ENCODE measurements around the gene FAM168B. TPM values are rescaled to one million over a fixed set of nuclear protein-coding genes. Genes with fewer than 3 reads are reported as not detected.
A peak's percentile ranks its signal among the peaks of the same experiment; 100 is the strongest.

The FAM168B gene
- polyA plus RNA-seq, 1 donor (not counting 4 experiments of a cell fraction or from before 2014, with no cell fraction given): 50.8 TPM

DNA sequence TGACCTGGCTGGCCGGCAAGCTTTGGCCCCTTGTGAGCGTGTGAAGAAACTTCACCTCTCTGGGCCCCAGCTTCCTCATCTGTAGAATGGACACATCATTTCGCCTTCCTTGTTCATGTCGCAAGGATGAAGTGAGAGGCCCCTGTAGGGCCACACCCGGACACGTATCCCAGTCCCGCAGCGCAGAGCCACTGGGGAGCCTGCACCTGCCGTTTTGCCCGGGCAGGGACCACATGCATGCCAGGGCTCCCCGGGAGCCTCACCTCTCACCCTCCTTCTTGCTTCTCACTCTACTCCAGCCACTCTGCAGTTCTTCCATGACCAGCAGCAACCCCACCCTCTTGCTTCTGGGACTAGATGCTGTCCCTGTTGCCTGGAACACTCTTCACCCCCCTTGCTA lies 77.5 kb downstream of the FAM168B start:
- Histone ChIP-seq H4K20me1 (ENCODE audit: control insufficient read depth, extremely low read depth, insufficient read depth, low read length) (no peaks in the 10 kb centered on the region), H3K36me3 (ENCODE audit: control insufficient read depth in 2 of 2, extremely low read depth in 1 of 2, insufficient read depth in 2 of 2, low read length in 2 of 2) (no peaks in the 10 kb centered on the region), H2AFZ (ENCODE audit: control insufficient read depth, low read length) (no peak overlapping the region), H3K9me3 (ENCODE audit: control insufficient read depth, low read depth, low read length) (no peaks in the 10 kb centered on the region), H3K9me1 (ENCODE audit: control insufficient read depth, extremely low read depth, insufficient read depth, low read length) (no peaks in the 10 kb centered on the region), H3K9ac (ENCODE audit: control insufficient read depth, extremely low read depth, insufficient read depth, low read length) (no peak overlapping the region), H3K27me3 (ENCODE audit: control insufficient read depth, extremely low read depth, insufficient read depth, low read length) (no peaks in the 10 kb centered on the region), H3K4me2 (ENCODE audit: control insufficient read depth, extremely low read depth, insufficient read depth, low read depth, low read length) (no peak overlapping the region), H3K4me3 (ENCODE audit: control insufficient read depth in 2 of 3, extremely low read depth in 1 of 3, insufficient read depth in 2 of 3, low read depth in 1 of 3, low read length in 3 of 3) (no peak overlapping the region), H3K27ac (ENCODE audit: control insufficient read depth, insufficient read depth, low read length) (peak overlapping the region; percentile 96), H3K79me2 (ENCODE audit: control insufficient read depth, insufficient read depth, low read length) (no peaks in the 10 kb centered on the region), H3K4me1 (ENCODE audit: control insufficient read depth, extremely low read depth, insufficient read depth, low read length) (peaks cover 48% of the 10 kb centered on the region)
- TF ChIP-seq EZH2 (IDR thresholded peaks at IDR 0.05; ENCODE audit: low read length) (no peak), CTCF (optimal IDR thresholded peaks at IDR 0.05 in 1 of 3, IDR thresholded peaks at IDR 0.05 in 1 of 3, conservative IDR thresholded peaks at IDR 0.05 in 1 of 3; ENCODE audit: extremely low read depth in 1 of 3, insufficient read depth in 2 of 3, low read length in 3 of 3) (no peak)
- dilution Hi-C loops (cut with MboI; ENCODE audit: extremely low pct_ligation_motif_present, low sequenced_read_pairs): no loop called here
- FAIRE-seq (no peak), DNase-seq (ENCODE audit: low read depth, low spot score) (no peak)

DNA sequence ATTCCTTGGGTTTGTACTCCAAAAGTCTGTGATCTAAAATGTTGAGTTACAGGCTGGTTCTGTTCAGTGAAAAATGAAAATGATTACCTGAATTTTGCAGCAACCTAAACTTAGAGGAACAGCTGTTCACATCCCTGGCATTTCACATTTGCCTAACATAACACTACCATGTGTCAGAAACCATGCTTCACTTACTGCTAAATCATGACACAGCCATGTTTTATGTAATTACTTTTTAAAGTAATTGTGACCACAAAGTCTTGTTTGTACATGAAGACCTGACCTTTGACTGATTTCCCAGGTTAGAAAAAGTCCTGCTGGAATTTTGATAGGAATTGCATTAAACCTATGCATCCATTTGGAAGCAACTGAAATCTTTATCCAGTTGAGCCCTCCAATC lies 79.1 kb downstream of the FAM168B start:
- dilution Hi-C loops (cut with MboI; ENCODE audit: extremely low pct_ligation_motif_present, low sequenced_read_pairs): no loop called here
- H3K27ac ChIP-seq (ENCODE audit: control insufficient read depth, insufficient read depth, low read length): peak overlapping the region; percentile 49

More for the DNA sequence above, 79.1 kb downstream of the FAM168B start:
- no peaks in the 10 kb centered on the region for H3K36me3 ChIP-seq (ENCODE audit: control insufficient read depth in 2 of 2, extremely low read depth in 1 of 2, insufficient read depth in 2 of 2, low read length in 2 of 2)
- no peaks in the 10 kb centered on the region for H3K9me1 ChIP-seq (ENCODE audit: control insufficient read depth, extremely low read depth, insufficient read depth, low read length)
- H3K4me3 ChIP-seq (ENCODE audit: control insufficient read depth in 2 of 3, extremely low read depth in 1 of 3, insufficient read depth in 2 of 3, low read depth in 1 of 3, low read length in 3 of 3): peak overlapping the region in 1 of 3 experiments; percentile 16
- no peaks in the 10 kb centered on the region for H3K27me3 ChIP-seq (ENCODE audit: control insufficient read depth, extremely low read depth, insufficient read depth, low read length)
- H4K20me1 ChIP-seq (ENCODE audit: control insufficient read depth, extremely low read depth, insufficient read depth, low read length): no peaks in the 10 kb centered on the region
- TF ChIP-seq EZH2 (IDR thresholded peaks at IDR 0.05; ENCODE audit: low read length) (no peak), CTCF (optimal IDR thresholded peaks at IDR 0.05 in 1 of 3, IDR thresholded peaks at IDR 0.05 in 1 of 3, conservative IDR thresholded peaks at IDR 0.05 in 1 of 3; ENCODE audit: extremely low read depth in 1 of 3, insufficient read depth in 2 of 3, low read length in 3 of 3) (no peak)
- H2AFZ ChIP-seq (ENCODE audit: control insufficient read depth, low read length): no peak overlapping the region
- no peak overlapping the region for H3K9ac ChIP-seq (ENCODE audit: control insufficient read depth, extremely low read depth, insufficient read depth, low read length)
- peak overlapping the region; percentile 1 for H3K4me2 ChIP-seq (ENCODE audit: control insufficient read depth, extremely low read depth, insufficient read depth, low read depth, low read length)
- H3K4me1 ChIP-seq (ENCODE audit: control insufficient read depth, extremely low read depth, insufficient read depth, low read length): peaks cover 48% of the 10 kb centered on the region
- H3K79me2 ChIP-seq (ENCODE audit: control insufficient read depth, insufficient read depth, low read length): no peaks in the 10 kb centered on the region
- no peaks in the 10 kb centered on the region for H3K9me3 ChIP-seq (ENCODE audit: control insufficient read depth, low read depth, low read length)
- peak; percentile 94 for FAIRE-seq
- DNase-seq (ENCODE audit: low read depth, low spot score): peak; percentile 58

All from keratinocyte (primary cell).